Karpas-422 (cell line): ENCODE results near the gene CD276. TPM values are rescaled to one million over a fixed set of nuclear protein-coding genes. Genes with fewer than 3 reads are reported as not detected.
A peak's percentile ranks its signal among the peaks of the same experiment; 100 is the strongest.
"Not testable (repeated sequence)": the region's sequence is repeated elsewhere in the genome, so short reads cannot be mapped to it uniquely, and the experiment has no call there.

ENCODE experiments used
- DNase-seq: peaks from one replicate; pipeline ENCODE4 v3.0.0-alpha.2; 2015
- H2AFZ ChIP-seq: fragments of 200-600 bp; sonication (generic); 2 replicates; pipeline ENCODE4 v1.6.1; 2014; ENCODE audit warnings: antibody characterized with exemption, low read length, mixed read lengths
- H3K27ac ChIP-seq: fragments of 200-600 bp; sonication (generic); 2 replicates; pipeline ENCODE4 v1.5.1; 2014; ENCODE audit warnings: mild to moderate bottlenecking, low read length, moderate library complexity
- H3K27me3 ChIP-seq: fragments of 200-600 bp; sonication (generic); 2 replicates; pipeline ENCODE4 v1.6.1; 2014; ENCODE audit warnings: low read length, mixed read lengths
- H3K36me3 ChIP-seq: fragments of 200-600 bp; sonication (generic); 2 replicates; pipeline ENCODE4 v1.6.1; 2014; ENCODE audit warnings: low read length, mixed read lengths; ENCODE audit not compliant: insufficient read depth
- H3K4me1 ChIP-seq: fragments of 200-600 bp; sonication (generic); 2 replicates; pipeline ENCODE4 v1.6.1; 2014; ENCODE audit warnings: mild to moderate bottlenecking, low read length, mixed read lengths
- H3K4me2 ChIP-seq: fragments of 200-600 bp; sonication (generic); 2 replicates; pipeline ENCODE4 v1.6.1; 2014; ENCODE audit warnings: low read length, low read depth, mild to moderate bottlenecking; ENCODE audit not compliant: poor library complexity, severe bottlenecking
- H3K4me3 ChIP-seq: fragments of 200-600 bp; sonication (generic); 2 replicates; pipeline ENCODE4 v1.5.1; 2014; ENCODE audit warnings: mild to moderate bottlenecking, antibody characterized with exemption, low read length, mixed read lengths
- H3K79me2 ChIP-seq: fragments of 200-600 bp; sonication (generic); 2 replicates; pipeline ENCODE4 v1.6.1; 2014; ENCODE audit warnings: mild to moderate bottlenecking, low read length, mixed read lengths
- H3K9ac ChIP-seq: fragments of 200-600 bp; sonication (generic); 2 replicates; pipeline ENCODE4 v1.6.0; 2014; ENCODE audit warnings: low read length
- H3K9me2 ChIP-seq: fragments of 200-600 bp; sonication (generic), shearing (Covaris generic); replicated peaks from 2 replicates; pipeline ENCODE4 v1.6.0; 2014; ENCODE audit warnings: mild to moderate bottlenecking, low read length, moderate library complexity; ENCODE audit not compliant: insufficient read depth
- H3K9me3 ChIP-seq: fragments of 300-700, 200-600 bp; sonication (generic); 2 replicates; pipeline ENCODE4 v1.6.1; 2014; ENCODE audit warnings: low read length, mixed read lengths
- H4K20me1 ChIP-seq: fragments of 200-600 bp; sonication (generic); 2 replicates; pipeline ENCODE4 v1.6.1; 2014; ENCODE audit warnings: mild to moderate bottlenecking, antibody characterized with exemption, low read length, low read depth; ENCODE audit not compliant: insufficient read depth
- total RNA-seq: library from RNA; depleted of rRNA; stranded (reverse); fragments of >200 nt; shearing (Covaris generic); gene quantifications from 2 replicates; pipeline ENCODE4 v1.2.3, GENCODE V29; 2014; ENCODE audit warnings: low replicate concordance

Gene CD276
- total RNA-seq, 1 experiment from 2014 or later: not detected

DNA sequence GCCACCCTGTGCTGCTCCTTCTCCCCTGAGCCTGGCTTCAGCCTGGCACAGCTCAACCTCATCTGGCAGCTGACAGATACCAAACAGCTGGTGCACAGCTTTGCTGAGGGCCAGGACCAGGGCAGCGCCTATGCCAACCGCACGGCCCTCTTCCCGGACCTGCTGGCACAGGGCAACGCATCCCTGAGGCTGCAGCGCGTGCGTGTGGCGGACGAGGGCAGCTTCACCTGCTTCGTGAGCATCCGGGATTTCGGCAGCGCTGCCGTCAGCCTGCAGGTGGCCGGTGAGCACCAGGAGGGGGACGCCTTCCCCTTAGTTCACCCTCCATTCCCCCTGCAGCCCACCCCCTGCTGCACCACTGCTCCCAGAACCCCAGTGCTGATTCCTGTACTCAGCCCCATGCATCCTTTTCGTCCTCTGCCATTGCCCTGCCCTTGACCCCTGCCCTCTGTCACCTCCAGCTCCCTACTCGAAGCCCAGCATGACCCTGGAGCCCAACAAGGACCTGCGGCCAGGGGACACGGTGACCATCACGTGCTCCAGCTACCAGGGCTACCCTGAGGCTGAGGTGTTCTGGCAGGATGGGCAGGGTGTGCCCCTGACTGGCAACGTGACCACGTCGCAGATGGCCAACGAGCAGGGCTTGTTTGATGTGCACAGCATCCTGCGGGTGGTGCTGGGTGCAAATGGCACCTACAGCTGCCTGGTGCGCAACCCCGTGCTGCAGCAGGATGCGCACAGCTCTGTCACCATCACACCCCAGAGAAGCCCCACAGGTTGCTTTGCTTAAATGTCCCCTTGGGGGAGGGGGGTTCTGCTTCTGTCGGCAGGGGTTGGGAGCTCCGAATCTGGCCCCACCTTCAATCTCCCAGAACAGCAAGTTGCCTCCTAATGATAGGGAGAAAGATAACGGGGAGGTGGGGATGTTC, 18.4 kb downstream of the CD276 start:
- not testable (repeated sequence) for H3K9ac ChIP-seq, H3K4me1 ChIP-seq, H3K9me2 ChIP-seq, H4K20me1 ChIP-seq, H3K27me3 ChIP-seq, H3K79me2 ChIP-seq, H3K4me2 ChIP-seq, DNase-seq, H2AFZ ChIP-seq, H3K9me3 ChIP-seq, H3K36me3 ChIP-seq, H3K4me3 ChIP-seq, H3K27ac ChIP-seq

DNA sequence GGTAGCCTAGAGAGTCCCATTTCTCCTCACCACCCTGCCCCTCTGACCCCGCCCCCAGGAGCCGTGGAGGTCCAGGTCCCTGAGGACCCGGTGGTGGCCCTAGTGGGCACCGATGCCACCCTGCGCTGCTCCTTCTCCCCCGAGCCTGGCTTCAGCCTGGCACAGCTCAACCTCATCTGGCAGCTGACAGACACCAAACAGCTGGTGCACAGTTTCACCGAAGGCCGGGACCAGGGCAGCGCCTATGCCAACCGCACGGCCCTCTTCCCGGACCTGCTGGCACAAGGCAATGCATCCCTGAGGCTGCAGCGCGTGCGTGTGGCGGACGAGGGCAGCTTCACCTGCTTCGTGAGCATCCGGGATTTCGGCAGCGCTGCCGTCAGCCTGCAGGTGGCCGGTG, 19.4 kb downstream of the CD276 start:
- H3K9ac ChIP-seq, H3K4me1 ChIP-seq, H2AFZ ChIP-seq, H3K79me2 ChIP-seq, H3K9me3 ChIP-seq, H4K20me1 ChIP-seq, H3K4me2 ChIP-seq, H3K36me3 ChIP-seq, H3K9me2 ChIP-seq, H3K27me3 ChIP-seq, H3K27ac ChIP-seq, H3K4me3 ChIP-seq, DNase-seq: not testable (repeated sequence)

DNA sequence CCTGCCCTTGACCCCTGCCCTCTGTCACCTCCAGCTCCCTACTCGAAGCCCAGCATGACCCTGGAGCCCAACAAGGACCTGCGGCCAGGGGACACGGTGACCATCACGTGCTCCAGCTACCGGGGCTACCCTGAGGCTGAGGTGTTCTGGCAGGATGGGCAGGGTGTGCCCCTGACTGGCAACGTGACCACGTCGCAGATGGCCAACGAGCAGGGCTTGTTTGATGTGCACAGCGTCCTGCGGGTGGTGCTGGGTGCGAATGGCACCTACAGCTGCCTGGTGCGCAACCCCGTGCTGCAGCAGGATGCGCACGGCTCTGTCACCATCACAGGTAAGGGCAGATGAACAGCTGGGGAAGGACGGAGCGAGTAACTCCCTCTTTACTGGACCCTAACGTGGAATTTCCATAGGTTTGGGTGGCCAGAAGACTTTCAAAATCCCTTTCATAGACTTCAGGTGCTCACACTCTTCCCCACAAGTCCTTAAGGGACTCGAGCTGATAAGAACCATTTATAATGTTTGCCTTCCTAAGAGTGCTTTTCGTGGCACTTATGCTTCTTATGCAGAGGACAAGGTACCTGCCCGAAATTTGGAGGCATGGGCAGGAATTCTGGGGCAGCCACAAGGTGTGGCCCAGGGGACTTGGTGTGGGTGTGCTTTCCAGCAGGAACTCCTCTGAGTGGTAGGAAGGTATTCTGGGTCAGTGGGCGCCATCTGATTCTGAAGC, 20.1 kb downstream of the CD276 start:
- not testable (repeated sequence) for H3K79me2 ChIP-seq, H3K4me2 ChIP-seq, DNase-seq, H3K4me3 ChIP-seq, H3K9ac ChIP-seq, H3K27ac ChIP-seq, H3K9me2 ChIP-seq, H3K27me3 ChIP-seq, H3K9me3 ChIP-seq, H3K4me1 ChIP-seq, H2AFZ ChIP-seq, H3K36me3 ChIP-seq, H4K20me1 ChIP-seq

DNA sequence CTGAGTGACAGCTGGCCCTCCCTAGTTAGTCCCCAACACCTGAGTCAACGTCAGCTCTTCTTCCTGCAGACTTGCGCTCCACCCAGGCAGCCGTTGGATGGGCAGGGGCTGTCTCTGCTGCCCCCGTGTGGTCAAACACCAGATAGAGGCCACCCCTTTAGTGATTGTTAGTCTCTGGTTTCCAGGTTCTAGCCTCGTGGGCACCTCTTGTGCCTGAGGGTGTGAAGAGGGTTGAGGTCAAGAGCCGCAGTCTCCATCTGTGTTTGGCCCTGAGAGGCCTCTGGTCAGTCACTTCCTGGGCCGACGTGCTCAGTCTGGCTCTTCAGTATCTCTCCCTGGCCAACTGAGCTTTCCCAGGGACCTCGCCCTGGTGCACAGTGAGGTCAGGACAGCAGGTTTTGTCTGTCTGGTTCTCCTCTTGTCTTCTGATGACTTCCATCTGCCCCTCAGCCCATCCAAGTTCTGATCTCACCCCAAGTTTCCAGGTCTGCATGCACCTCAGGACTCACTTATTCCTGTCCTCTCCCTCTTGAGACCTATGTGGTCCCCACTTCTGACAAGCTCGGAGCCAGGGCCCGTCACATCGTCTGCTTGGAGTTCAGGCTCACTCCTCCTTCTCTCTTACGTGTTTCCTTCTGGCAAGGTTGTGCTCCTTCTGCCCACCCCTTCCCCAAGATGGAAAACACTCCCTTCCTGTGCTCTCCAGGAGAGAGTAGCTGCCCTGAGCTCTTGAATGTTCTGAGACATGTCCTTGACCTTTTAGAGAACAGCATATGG, 20.9 kb downstream of the CD276 start:
- H3K79me2 ChIP-seq: no peaks in the 10 kb centered on the region
- no peaks in the 10 kb centered on the region for H3K4me1 ChIP-seq
- H3K9ac ChIP-seq: no peak overlapping the region
- H3K27me3 ChIP-seq: no peaks in the 10 kb centered on the region
- no peak overlapping the region for H3K4me3 ChIP-seq
- no peaks in the 10 kb centered on the region for H4K20me1 ChIP-seq
- no peak overlapping the region for H3K4me2 ChIP-seq
- no peaks in the 10 kb centered on the region for H3K36me3 ChIP-seq
- H3K9me2 ChIP-seq: no peaks in the 10 kb centered on the region
- H3K27ac ChIP-seq: no peak overlapping the region
- H2AFZ ChIP-seq: no peak overlapping the region
- DNase-seq: peak; percentile 89
- no peaks in the 10 kb centered on the region for H3K9me3 ChIP-seq

DNA sequence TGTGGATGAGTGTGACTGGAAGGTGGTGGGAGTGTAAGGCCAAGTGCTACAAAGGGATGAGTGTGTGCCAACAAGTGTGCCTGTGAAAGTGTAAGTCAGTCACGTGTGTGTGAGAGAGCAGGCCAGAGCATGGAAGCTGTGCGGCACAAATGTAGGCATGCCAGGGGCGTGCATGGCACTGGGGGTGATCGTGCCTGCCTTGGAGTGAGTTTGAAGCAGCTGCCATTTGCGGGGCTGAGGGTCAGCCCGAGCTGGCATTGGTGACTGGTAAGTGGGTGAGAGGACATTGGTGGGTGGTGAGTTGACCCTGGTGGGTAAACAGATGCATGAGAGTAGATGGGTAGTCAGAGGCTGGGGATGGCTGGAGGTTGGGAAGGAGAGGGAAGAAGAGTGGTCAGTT, 24.5 kb downstream of the CD276 start:
- no peak for DNase-seq
- H3K27me3 ChIP-seq: no peaks in the 10 kb centered on the region
- H4K20me1 ChIP-seq: no peaks in the 10 kb centered on the region
- H3K4me3 ChIP-seq: no peak overlapping the region
- H3K4me1 ChIP-seq: no peaks in the 10 kb centered on the region
- no peak overlapping the region for H3K9ac ChIP-seq
- H3K36me3 ChIP-seq: no peaks in the 10 kb centered on the region
- H3K4me2 ChIP-seq: no peak overlapping the region
- H3K79me2 ChIP-seq: no peaks in the 10 kb centered on the region
- H3K27ac ChIP-seq: no peak overlapping the region
- no peaks in the 10 kb centered on the region for H3K9me3 ChIP-seq
- no peaks in the 10 kb centered on the region for H3K9me2 ChIP-seq
- H2AFZ ChIP-seq: no peak overlapping the region

DNA sequence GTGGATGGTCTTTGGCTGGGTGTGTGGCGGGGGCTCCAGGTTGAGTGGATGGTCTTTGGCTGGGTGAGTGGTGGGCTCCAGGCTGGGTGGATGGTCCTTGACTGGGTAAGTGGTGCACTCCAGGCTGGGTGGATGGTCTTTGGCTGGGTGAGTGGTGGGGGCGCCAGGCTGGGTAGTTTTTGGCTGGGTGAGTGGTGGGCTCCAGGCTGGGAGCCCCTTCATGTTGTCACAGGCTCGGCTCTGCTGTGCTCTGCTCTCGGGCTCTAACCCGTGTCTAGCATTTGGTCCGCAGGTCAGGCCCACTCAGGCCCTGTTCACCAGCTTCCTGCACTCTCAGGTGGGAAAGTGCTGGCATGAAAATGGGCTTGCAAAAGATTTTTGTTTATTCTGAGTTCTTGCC, 25.1 kb downstream of the CD276 start:
- Histone ChIP-seq H3K9me2 (no peaks in the 10 kb centered on the region), H3K4me1 (no peaks in the 10 kb centered on the region), H3K4me2 (no peak overlapping the region), H3K79me2 (no peaks in the 10 kb centered on the region), H3K27ac (no peak overlapping the region), H3K4me3 (no peak overlapping the region), H3K9ac (no peak overlapping the region), H2AFZ (no peak overlapping the region), H3K9me3 (no peaks in the 10 kb centered on the region), H3K36me3 (no peaks in the 10 kb centered on the region), H3K27me3 (no peaks in the 10 kb centered on the region), H4K20me1 (no peaks in the 10 kb centered on the region)
- no peak for DNase-seq

DNA sequence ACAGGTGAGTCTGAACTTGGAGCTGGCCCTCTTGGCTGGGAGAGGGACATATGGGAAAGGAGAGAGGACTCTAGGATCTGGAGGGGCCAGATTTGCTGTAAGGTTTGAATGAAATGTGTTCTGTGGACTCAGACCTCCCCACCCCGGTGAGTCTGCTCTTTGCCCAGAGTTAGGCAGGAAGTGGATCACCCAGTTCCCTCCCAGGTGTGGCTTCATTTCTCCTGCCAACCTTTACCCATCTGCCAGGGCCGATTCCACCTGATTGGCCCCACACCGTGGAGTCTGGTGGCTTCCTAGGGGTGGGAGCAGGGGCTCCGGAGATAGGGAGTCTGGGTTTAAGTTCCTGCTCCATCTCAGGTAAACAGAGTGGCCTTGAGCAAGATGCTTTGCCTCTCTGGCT, 25.5 kb downstream of the CD276 start:
- no peaks in the 10 kb centered on the region for H3K9me2 ChIP-seq
- no peak for DNase-seq

DNA sequence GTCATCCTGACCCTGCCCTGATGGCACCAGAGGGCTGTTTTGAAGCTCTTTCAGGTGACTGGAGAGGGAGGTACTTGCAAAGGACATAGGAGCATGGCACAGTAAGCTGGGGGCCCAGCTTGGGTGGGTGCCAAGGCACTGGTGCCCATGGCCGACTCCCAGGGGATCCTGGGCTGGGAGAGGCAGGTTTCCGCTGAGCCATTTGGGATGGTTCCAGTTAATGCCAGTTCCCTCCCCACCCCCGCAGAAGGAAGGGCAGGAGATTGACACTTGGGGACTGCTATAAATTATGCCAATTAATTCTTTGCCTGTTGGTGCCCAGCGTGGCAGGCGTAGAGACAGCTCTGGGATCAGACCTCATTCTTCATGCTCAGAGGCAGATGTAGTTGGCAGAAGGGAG, 26.1 kb downstream of the CD276 start:
- H3K79me2 ChIP-seq: no peaks in the 10 kb centered on the region
- H3K36me3 ChIP-seq: no peaks in the 10 kb centered on the region
- no peak overlapping the region for H3K4me2 ChIP-seq
- no peak overlapping the region for H3K9ac ChIP-seq
- H3K9me2 ChIP-seq: no peaks in the 10 kb centered on the region
- no peaks in the 10 kb centered on the region for H3K9me3 ChIP-seq
- H3K4me3 ChIP-seq: no peak overlapping the region
- H4K20me1 ChIP-seq: no peaks in the 10 kb centered on the region
- no peak for DNase-seq
- no peaks in the 10 kb centered on the region for H3K4me1 ChIP-seq
- no peak overlapping the region for H2AFZ ChIP-seq
- H3K27ac ChIP-seq: no peak overlapping the region
- no peaks in the 10 kb centered on the region for H3K27me3 ChIP-seq

More for the DNA sequence above, 25.5 kb downstream of the CD276 start:
- Histone ChIP-seq H3K27ac (no peak overlapping the region), H3K9ac (no peak overlapping the region), H3K27me3 (no peaks in the 10 kb centered on the region), H3K4me1 (no peaks in the 10 kb centered on the region), H3K9me3 (no peaks in the 10 kb centered on the region), H3K79me2 (no peaks in the 10 kb centered on the region), H3K4me2 (no peak overlapping the region), H4K20me1 (no peaks in the 10 kb centered on the region), H3K36me3 (no peaks in the 10 kb centered on the region), H2AFZ (no peak overlapping the region), H3K4me3 (no peak overlapping the region)
